Measurements from ENCODE around the gene ATP2C2. TPM values are rescaled to one million over a fixed set of nuclear protein-coding genes. Genes with fewer than 3 reads are reported as not detected.

Gene ATP2C2
- total RNA-seq, 1 experiment from 2014 or later = 26.0 TPM

GRCh38 chr16:84323606-84324005 lies 44.7 kb upstream of the ATP2C2 start:
- no TSS peak for BruUV-seq (replicated peaks)
- intact Hi-C loops (cut with micrococcal nuclease) = loop anchor here (2.0 kb wide), 1 partner anchor 57 kb away; no protein-coding TSS in a partner anchor
- no peaks in the 10 kb centered on the region for H4K20me1 ChIP-seq (ENCODE audit: low read length)
- H3K36me3 ChIP-seq (ENCODE audit: low read depth, low read length) = no peaks in the 10 kb centered on the region
- H3K27me3 ChIP-seq (ENCODE audit: low read length) = no peaks in the 10 kb centered on the region
- no peaks in the 10 kb centered on the region for H3F3A ChIP-seq (ENCODE audit: low read length, unreplicated experiment)
- H3K9me3 ChIP-seq (ENCODE audit: low read length) = no peaks in the 10 kb centered on the region
- H3K27ac ChIP-seq (ENCODE audit: low read length) = no peak overlapping the region
- no peaks in the 10 kb centered on the region for H3K9me2 ChIP-seq (replicated peaks; ENCODE audit: low read length)
- POLR2A ChIA-PET (ENCODE audit: unreplicated experiment) = no interaction called here
- H3K79me2 ChIP-seq (ENCODE audit: low read length) = no peaks in the 10 kb centered on the region
- H3K9ac ChIP-seq (ENCODE audit: low read length) = no peak overlapping the region
- CTCF ChIA-PET = no interaction called here
- DNase-seq (no peak), ATAC-seq (no peak)
- no peak for TF ChIP-seq EZH2 (IDR thresholded peaks at IDR 0.05; ENCODE audit: low read length, unreplicated experiment)
- no peak for TF ChIP-seq EZH2phosphoT487 (IDR thresholded peaks at IDR 0.05; ENCODE audit: borderline replicate concordance, low read length)
- no peak for TF ChIP-seq CTCF (conservative IDR thresholded peaks at IDR 0.05; ENCODE audit: low read depth, low read length)
- H3K4me1 ChIP-seq (ENCODE audit: insufficient read depth, low read length) = no peaks in the 10 kb centered on the region
- no peak overlapping the region for H3K4me2 ChIP-seq (ENCODE audit: low read length)
- H2AFZ ChIP-seq (ENCODE audit: low read length) = no peak overlapping the region
- H3K4me3 ChIP-seq (ENCODE audit: low read length) = no peak overlapping the region

- Histone ChIP-seq H3K27me3 (ENCODE audit: low read length) (no peaks in the 10 kb centered on the region), H3K4me1 (ENCODE audit: insufficient read depth, low read length) (no peaks in the 10 kb centered on the region), H3K4me2 (ENCODE audit: low read length) (no peak overlapping the region), H3K79me2 (ENCODE audit: low read length) (no peaks in the 10 kb centered on the region), H3K9ac (ENCODE audit: low read length) (no peak overlapping the region), H3K9me2 (replicated peaks; ENCODE audit: low read length) (no peaks in the 10 kb centered on the region), H4K20me1 (ENCODE audit: low read length) (no peaks in the 10 kb centered on the region), H3K36me3 (ENCODE audit: low read depth, low read length) (no peaks in the 10 kb centered on the region), H3K4me3 (ENCODE audit: low read length) (no peak overlapping the region), H3K9me3 (ENCODE audit: low read length) (no peaks in the 10 kb centered on the region), H2AFZ (ENCODE audit: low read length) (no peak overlapping the region), H3K27ac (ENCODE audit: low read length) (no peak overlapping the region), H3F3A (ENCODE audit: low read length, unreplicated experiment) (no peaks in the 10 kb centered on the region)
- ATAC-seq (no peak), DNase-seq (no peak)
- POLR2A ChIA-PET (ENCODE audit: unreplicated experiment) = no interaction called here
- no TSS peak for BruUV-seq (replicated peaks)
- intact Hi-C loops (cut with micrococcal nuclease) = no loop called here
- no peak for TF ChIP-seq EZH2phosphoT487 (IDR thresholded peaks at IDR 0.05; ENCODE audit: borderline replicate concordance, low read length)
- TF ChIP-seq CTCF (conservative IDR thresholded peaks at IDR 0.05; ENCODE audit: low read depth, low read length) = no peak
- no peak for TF ChIP-seq EZH2 (IDR thresholded peaks at IDR 0.05; ENCODE audit: low read length, unreplicated experiment)
- CTCF ChIA-PET = no interaction called here
Observed at GRCh38 chr16:84324434-84325262, 43.7 kb upstream of the ATP2C2 start.

- BruUV-seq (replicated peaks) = no TSS peak
- H3F3A ChIP-seq (ENCODE audit: low read length, unreplicated experiment) = no peaks in the 10 kb centered on the region
- no peaks in the 10 kb centered on the region for H3K4me1 ChIP-seq (ENCODE audit: insufficient read depth, low read length)
- no peak for DNase-seq
- H3K9ac ChIP-seq (ENCODE audit: low read length) = no peak overlapping the region
- H3K79me2 ChIP-seq (ENCODE audit: low read length) = no peaks in the 10 kb centered on the region
- intact Hi-C loops (cut with micrococcal nuclease) = no loop called here
- TF ChIP-seq CTCF (conservative IDR thresholded peaks at IDR 0.05; ENCODE audit: low read depth, low read length) (no peak), EZH2 (IDR thresholded peaks at IDR 0.05; ENCODE audit: low read length, unreplicated experiment) (no peak), EZH2phosphoT487 (IDR thresholded peaks at IDR 0.05; ENCODE audit: borderline replicate concordance, low read length) (no peak)
- H3K4me2 ChIP-seq (ENCODE audit: low read length) = no peak overlapping the region
- H3K36me3 ChIP-seq (ENCODE audit: low read depth, low read length) = no peaks in the 10 kb centered on the region
- no peaks in the 10 kb centered on the region for H4K20me1 ChIP-seq (ENCODE audit: low read length)
- no peak overlapping the region for H2AFZ ChIP-seq (ENCODE audit: low read length)
- no peak overlapping the region for H3K4me3 ChIP-seq (ENCODE audit: low read length)
- H3K27me3 ChIP-seq (ENCODE audit: low read length) = no peaks in the 10 kb centered on the region
- H3K9me3 ChIP-seq (ENCODE audit: low read length) = no peaks in the 10 kb centered on the region
- CTCF ChIA-PET = no interaction called here
- POLR2A ChIA-PET (ENCODE audit: unreplicated experiment) = no interaction called here
- no peaks in the 10 kb centered on the region for H3K9me2 ChIP-seq (replicated peaks; ENCODE audit: low read length)
- no peak overlapping the region for H3K27ac ChIP-seq (ENCODE audit: low read length)
- ATAC-seq = no peak
Observed at GRCh38 chr16:84326545-84326944, 41.8 kb upstream of the ATP2C2 start.
